Ishikawa (cell line): ENCODE measurements around the gene PRKN.

Source experiments
- CEBPB ChIP-seq: IDR thresholded peaks from 2 replicates; pipeline ENCODE4 v1.6.1; 2012
- CREB1 ChIP-seq: IDR thresholded peaks from 2 replicates; pipeline ENCODE4 v1.6.1; 2012; ENCODE audit warnings: low read depth
- EP300 ChIP-seq: IDR thresholded peaks from 2 replicates; pipeline ENCODE4 v1.6.1; 2012; ENCODE audit warnings: borderline replicate concordance
- MAX ChIP-seq: IDR thresholded peaks from 2 replicates; pipeline ENCODE4 v1.6.1; 2012
- NFIC ChIP-seq: IDR thresholded peaks from 2 replicates; pipeline ENCODE4 v1.6.1; 2012
- RAD21 ChIP-seq: IDR thresholded peaks from 2 replicates; pipeline ENCODE4 v1.6.1; 2012; ENCODE audit warnings: low read depth
- REST ChIP-seq: IDR thresholded peaks from 2 replicates; pipeline ENCODE4 v1.6.1; 2012; ENCODE audit warnings: low read depth, mild to moderate bottlenecking
- TAF1 ChIP-seq: IDR thresholded peaks from 2 replicates; pipeline ENCODE4 v1.6.1; 2012; ENCODE audit warnings: low read depth, mild to moderate bottlenecking
- TCF12 ChIP-seq: IDR thresholded peaks from 2 replicates; pipeline ENCODE4 v1.6.1; 2012; ENCODE audit warnings: low read depth
- TEAD4 ChIP-seq: IDR thresholded peaks from 2 replicates; pipeline ENCODE4 v1.6.1; 2012
- USF1 ChIP-seq: IDR thresholded peaks from 2 replicates; pipeline ENCODE4 v1.6.1; 2012
- YY1 ChIP-seq: IDR thresholded peaks from 2 replicates; pipeline ENCODE4 v1.6.1; 2012; ENCODE audit warnings: low read depth
- ZBTB7A ChIP-seq: IDR thresholded peaks from 2 replicates; pipeline ENCODE4 v1.6.1; 2012; ENCODE audit warnings: low read depth

GRCh38 chr6:161347988-161348627, 1379.5 kb downstream of the PRKN start:
- TF ChIP-seq RAD21 (no peak), REST (no peak), TEAD4 (no peak), CEBPB (no peak), NFIC (no peak), TCF12 (no peak), CREB1 (no peak), TAF1 (no peak), YY1 (no peak), MAX (no peak), EP300 (no peak), ZBTB7A (no peak), USF1 (no peak)
